GM18499 (cell line): ENCODE data around the gene ARIH1.
"Not testable (repeated sequence)": the region's sequence is repeated elsewhere in the genome, so short reads cannot be mapped to it uniquely, and the experiment has no call there.

Experiments used
- ATAC-seq: cut with Tn5 transposase; IDR thresholded peaks from one replicate; pipeline ENCODE4 v1.9.1; 2021; ENCODE audit warnings: moderate number of reproducible peaks; ENCODE audit not compliant: insufficient read depth, unreplicated experiment

Gene ARIH1

DNA sequence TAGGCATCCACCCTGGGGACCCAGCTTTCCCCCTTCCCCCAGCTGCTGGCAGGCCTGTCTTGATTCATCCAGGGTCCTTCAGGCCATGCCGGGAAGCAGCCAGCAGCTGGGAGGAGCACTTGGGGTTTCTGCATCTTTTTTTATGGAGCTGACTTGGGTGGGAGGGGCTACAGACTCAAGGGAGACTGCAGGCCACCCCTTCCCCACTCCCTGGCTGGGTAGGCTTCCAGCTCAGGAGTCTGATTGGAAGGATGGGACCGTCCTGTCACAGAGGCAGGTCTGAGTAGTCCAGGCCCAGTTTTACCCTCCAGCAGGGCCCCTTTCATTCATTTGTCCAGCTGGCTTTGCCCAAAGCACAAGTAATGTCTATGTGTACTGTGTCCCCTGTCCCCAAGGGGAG is 168.1 kb downstream of the ARIH1 start:
- not testable (repeated sequence) for ATAC-seq

DNA sequence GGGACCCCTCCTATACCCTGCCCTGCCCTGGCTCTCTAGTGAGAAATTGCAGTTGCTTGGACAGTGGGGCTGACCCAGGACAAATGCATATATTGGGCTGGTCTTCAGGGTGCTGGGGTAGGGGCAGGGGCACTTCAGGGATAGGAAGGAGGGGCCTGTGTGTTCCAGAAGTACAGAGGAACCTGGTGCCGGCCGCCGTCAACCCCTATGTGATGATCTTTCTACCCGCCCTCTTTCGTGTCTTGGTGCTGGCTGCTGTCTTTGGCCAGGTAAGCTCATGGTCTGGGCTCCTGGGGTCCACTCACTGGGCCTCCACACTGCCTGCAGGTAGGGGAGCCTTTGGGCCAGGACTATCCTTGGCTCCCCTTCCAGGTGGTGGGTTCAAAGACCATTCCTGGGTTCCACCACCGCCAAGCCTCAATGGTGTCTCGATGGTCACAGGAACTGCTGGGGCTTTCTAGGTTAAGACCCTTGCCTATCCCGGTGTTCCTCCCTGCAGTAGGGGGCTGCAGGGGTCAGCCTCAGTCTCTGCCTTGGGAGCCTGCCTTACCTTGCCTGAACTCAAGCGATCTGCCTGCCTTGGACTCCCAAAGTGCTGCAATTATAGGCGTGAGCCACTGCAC is 174.6 kb downstream of the ARIH1 start:
- not testable (repeated sequence) for ATAC-seq
